Keratinocyte (primary cell): Measurements from ENCODE around the gene EPHB3.

Experiments
- CTCF ChIP-seq, 3 experiments: IDR thresholded peaks in 1 of 3; conservative IDR thresholded peaks in 1 of 3; optimal IDR thresholded peaks in 1 of 3; 2 replicates in 2 of 3; 3 replicates in 1 of 3; pipeline versions ENCODE3 to v1.5.1; 2011; ENCODE audit warnings: low read length in 3 of 3, mild to moderate bottlenecking in 3 of 3, moderate library complexity in 2 of 3, control low read depth in 1 of 3, inconsistent platforms in 1 of 3; ENCODE audit not compliant: insufficient read depth in 2 of 3; ENCODE audit errors: extremely low read depth in 1 of 3
- EZH2 ChIP-seq: IDR thresholded peaks from one replicate; pipeline ENCODE4 v1.6.1; 2012; ENCODE audit warnings: inconsistent platforms, mild to moderate bottlenecking, low read length, moderate library complexity

DNA sequence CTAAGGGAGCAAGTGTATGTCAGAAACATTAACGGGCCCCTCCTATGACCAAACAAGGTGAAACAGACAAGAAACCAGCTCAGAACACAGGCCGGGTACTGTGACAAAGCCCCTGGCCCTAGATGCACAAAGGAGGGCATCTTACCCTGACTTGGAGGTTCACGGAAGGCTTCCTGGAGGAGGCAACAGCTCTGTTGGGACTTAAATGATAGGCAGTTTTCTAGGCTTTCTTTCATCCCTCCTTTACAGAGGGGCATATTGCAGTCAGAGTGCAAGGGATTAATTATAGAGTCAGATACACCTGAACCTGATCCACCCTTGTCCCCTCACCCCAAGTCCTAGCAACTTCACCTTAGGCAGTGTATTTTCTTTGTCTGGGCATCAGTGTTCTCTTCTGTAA lies 8.4 kb downstream of the EPHB3 start:
- TF ChIP-seq CTCF (optimal IDR thresholded peaks at IDR 0.05 in 1 of 3, IDR thresholded peaks at IDR 0.05 in 1 of 3, conservative IDR thresholded peaks at IDR 0.05 in 1 of 3; ENCODE audit: extremely low read depth in 1 of 3, insufficient read depth in 2 of 3, low read length in 3 of 3) (no peak), EZH2 (no peak)
